MM.1S (cell line): ENCODE measurements around the gene UBE2K.

ENCODE experiments used
- DNase-seq: peaks from one replicate; pipeline ENCODE4 v3.0.0-alpha.2; 2015
- H2AFZ ChIP-seq: fragments of 300-600 bp; sonication (generic); 2 replicates; pipeline ENCODE4 v1.6.0; 2016; ENCODE audit warnings: antibody characterized with exemption, low read length
- H3F3A ChIP-seq: fragments of 300-600 bp; sonication (generic); 2 replicates; pipeline ENCODE4 v1.6.1; 2016; ENCODE audit warnings: mild to moderate bottlenecking, antibody characterized with exemption, low read length, moderate library complexity, mixed read lengths; ENCODE audit not compliant: insufficient read depth
- H3K27ac ChIP-seq: fragments of 300-600 bp; sonication (generic); 2 replicates; pipeline ENCODE4 v1.5.1; 2016; ENCODE audit warnings: mild to moderate bottlenecking, low read length
- H3K27me3 ChIP-seq: fragments of 300-600 bp; sonication (generic); replicated peaks from 2 replicates; pipeline ENCODE4 v1.6.0; 2016; ENCODE audit warnings: low read length; ENCODE audit not compliant: insufficient read depth
- H3K36me3 ChIP-seq: fragments of 300-600 bp; sonication (generic); replicated peaks from 2 replicates; pipeline ENCODE4 v1.6.1; 2016; ENCODE audit warnings: mild to moderate bottlenecking, low read length, mixed read lengths; ENCODE audit not compliant: insufficient read depth
- H3K4me1 ChIP-seq: fragments of 300-600 bp; sonication (generic); 2 replicates; pipeline ENCODE4 v1.6.1; 2016; ENCODE audit warnings: low read length, mixed read lengths
- H3K4me2 ChIP-seq: fragments of 300-600 bp; sonication (generic); 2 replicates; pipeline ENCODE4 v1.6.0; 2016; ENCODE audit warnings: low read depth, low read length
- H3K4me3 ChIP-seq: fragments of 300-600 bp; sonication (generic); 2 replicates; pipeline ENCODE4 v1.5.1; 2016; ENCODE audit warnings: low read length, mixed read lengths
- H3K79me2 ChIP-seq: fragments of 300-600 bp; sonication (generic); 2 replicates; pipeline ENCODE4 v1.6.1; 2016; ENCODE audit warnings: mixed run types, low read length, mixed read lengths
- H3K9ac ChIP-seq: fragments of 300-600 bp; sonication (generic); 2 replicates; pipeline ENCODE4 v1.6.1; 2016; ENCODE audit warnings: low read length, mixed read lengths
- H3K9me2 ChIP-seq: fragments of 300-600 bp; sonication (generic); replicated peaks from 2 replicates; pipeline ENCODE4 v1.6.1; 2016; ENCODE audit warnings: mild to moderate bottlenecking, low read length, mixed read lengths; ENCODE audit not compliant: insufficient read depth
- H3K9me3 ChIP-seq: fragments of 300-600 bp; sonication (generic); replicated peaks from 2 replicates; pipeline ENCODE4 v1.6.1; 2016; ENCODE audit warnings: mild to moderate bottlenecking, low read length, mixed read lengths; ENCODE audit not compliant: insufficient read depth
- H4K20me1 ChIP-seq: fragments of 300-600 bp; sonication (generic); 2 replicates; pipeline ENCODE4 v1.6.1; 2016; ENCODE audit warnings: mild to moderate bottlenecking, low read length, moderate library complexity, mixed read lengths; ENCODE audit not compliant: insufficient read depth
- EZH2 ChIP-seq: fragments of 300-600 bp; sonication (generic); optimal IDR thresholded peaks from 2 replicates; pipeline ENCODE3; 2017; ENCODE audit warnings: low read depth, mild to moderate bottlenecking, antibody characterized with exemption, low read length, mixed read lengths
- EZH2phosphoT487 ChIP-seq: fragments of 300-600 bp; sonication (generic); IDR thresholded peaks from 2 replicates; pipeline ENCODE4 v1.6.1; 2018; ENCODE audit warnings: antibody characterized with exemption, low read length
- TF ChIP-seq, protein P1 (sequence below): fragments of 300-600 bp; sonication (generic); IDR thresholded peaks from 2 replicates; pipeline ENCODE4 v1.5.1; 2016; ENCODE audit warnings: antibody characterized with exemption, low read length, mixed read lengths

Gene UBE2K

DNA sequence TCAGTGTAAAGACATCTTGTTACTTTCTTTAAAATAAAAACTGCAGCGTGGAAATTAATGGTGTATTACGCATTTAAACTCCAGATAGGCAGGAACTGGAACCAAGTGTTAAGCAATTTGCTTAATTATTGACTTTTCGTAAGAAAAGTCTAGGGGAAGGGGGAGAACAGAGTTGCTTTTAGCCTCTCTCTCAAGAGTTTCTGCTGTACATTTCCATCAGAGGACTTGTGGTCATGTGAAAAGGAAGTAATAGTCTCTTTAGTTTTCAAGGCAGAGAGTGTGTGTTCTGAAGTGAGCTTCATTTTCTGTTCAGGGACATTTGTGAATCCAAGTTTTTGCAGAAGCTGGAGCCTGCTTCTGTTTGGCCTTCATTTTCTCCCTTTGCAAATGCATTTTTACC is 127.2 kb downstream of the UBE2K start:
- no peak for TF ChIP-seq EZH2phosphoT487
- TF ChIP-seq, protein P1, sequence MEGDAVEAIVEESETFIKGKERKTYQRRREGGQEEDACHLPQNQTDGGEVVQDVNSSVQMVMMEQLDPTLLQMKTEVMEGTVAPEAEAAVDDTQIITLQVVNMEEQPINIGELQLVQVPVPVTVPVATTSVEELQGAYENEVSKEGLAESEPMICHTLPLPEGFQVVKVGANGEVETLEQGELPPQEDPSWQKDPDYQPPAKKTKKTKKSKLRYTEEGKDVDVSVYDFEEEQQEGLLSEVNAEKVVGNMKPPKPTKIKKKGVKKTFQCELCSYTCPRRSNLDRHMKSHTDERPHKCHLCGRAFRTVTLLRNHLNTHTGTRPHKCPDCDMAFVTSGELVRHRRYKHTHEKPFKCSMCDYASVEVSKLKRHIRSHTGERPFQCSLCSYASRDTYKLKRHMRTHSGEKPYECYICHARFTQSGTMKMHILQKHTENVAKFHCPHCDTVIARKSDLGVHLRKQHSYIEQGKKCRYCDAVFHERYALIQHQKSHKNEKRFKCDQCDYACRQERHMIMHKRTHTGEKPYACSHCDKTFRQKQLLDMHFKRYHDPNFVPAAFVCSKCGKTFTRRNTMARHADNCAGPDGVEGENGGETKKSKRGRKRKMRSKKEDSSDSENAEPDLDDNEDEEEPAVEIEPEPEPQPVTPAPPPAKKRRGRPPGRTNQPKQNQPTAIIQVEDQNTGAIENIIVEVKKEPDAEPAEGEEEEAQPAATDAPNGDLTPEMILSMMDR, result no peak
- TF ChIP-seq EZH2, result no peak
- Histone ChIP-seq H2AFZ (no peak overlapping the region), H3K79me2 (no peaks in the 10 kb centered on the region), H3K4me2 (no peak overlapping the region), H3K27ac (no peak overlapping the region), H3K9ac (no peak overlapping the region), H3K4me3 (no peak overlapping the region), H3K27me3 (no peaks in the 10 kb centered on the region), H4K20me1 (no peaks in the 10 kb centered on the region), H3K4me1 (no peaks in the 10 kb centered on the region), H3K9me3 (no peaks in the 10 kb centered on the region), H3K36me3 (no peaks in the 10 kb centered on the region), H3K9me2 (no peaks in the 10 kb centered on the region), H3F3A (no peaks in the 10 kb centered on the region)
- no peak for DNase-seq

DNA sequence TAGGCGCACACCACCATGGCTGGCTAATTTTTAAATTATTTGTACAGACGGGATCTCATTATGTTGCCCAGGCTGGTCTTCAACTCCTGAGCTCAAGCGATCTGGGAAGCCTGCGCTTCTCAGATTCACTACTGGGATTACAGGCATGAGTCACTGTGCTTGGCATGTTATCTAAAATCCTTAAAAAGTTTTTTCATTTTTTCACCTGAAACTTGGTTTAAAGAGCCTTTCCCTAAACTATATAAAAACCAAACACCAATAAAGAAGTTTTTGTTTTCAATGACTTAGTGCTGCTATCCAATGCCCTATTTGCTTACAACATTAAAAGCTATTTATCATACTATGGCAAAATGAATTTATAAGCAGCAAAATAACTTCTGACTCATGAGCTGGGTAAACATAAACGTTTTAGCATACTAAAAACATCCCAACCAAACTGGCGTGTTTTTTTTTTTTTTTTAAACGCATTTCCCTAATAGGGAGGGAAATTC is 127.8 kb downstream of the UBE2K start:
- H3K27ac ChIP-seq, result no peak overlapping the region
- H3K27me3 ChIP-seq, result no peaks in the 10 kb centered on the region
- H3K79me2 ChIP-seq, result no peaks in the 10 kb centered on the region
- no peaks in the 10 kb centered on the region for H3K9me2 ChIP-seq
- H3K9me3 ChIP-seq, result no peaks in the 10 kb centered on the region
- no peak overlapping the region for H3K4me2 ChIP-seq
- no peak overlapping the region for H3K9ac ChIP-seq
- no peaks in the 10 kb centered on the region for H3K4me1 ChIP-seq
- no peak for DNase-seq
- H3K36me3 ChIP-seq, result no peaks in the 10 kb centered on the region; the same call in 1 of the 2 replicates
- H3F3A ChIP-seq, result no peaks in the 10 kb centered on the region
- TF ChIP-seq EZH2phosphoT487 (no peak), EZH2 (no peak)
- TF ChIP-seq, protein P1, result no peak
- H4K20me1 ChIP-seq, result no peaks in the 10 kb centered on the region
- H3K4me3 ChIP-seq, result no peak overlapping the region
- no peak overlapping the region for H2AFZ ChIP-seq
